ENCODE measurements around the gene VASP. TPM values are rescaled to one million over a fixed set of nuclear protein-coding genes. Genes with fewer than 3 reads are reported as not detected.

VASP gene
- polyA plus RNA-seq, 4 donors: 46.7 to 61.9 (median 48.8) TPM

DNA sequence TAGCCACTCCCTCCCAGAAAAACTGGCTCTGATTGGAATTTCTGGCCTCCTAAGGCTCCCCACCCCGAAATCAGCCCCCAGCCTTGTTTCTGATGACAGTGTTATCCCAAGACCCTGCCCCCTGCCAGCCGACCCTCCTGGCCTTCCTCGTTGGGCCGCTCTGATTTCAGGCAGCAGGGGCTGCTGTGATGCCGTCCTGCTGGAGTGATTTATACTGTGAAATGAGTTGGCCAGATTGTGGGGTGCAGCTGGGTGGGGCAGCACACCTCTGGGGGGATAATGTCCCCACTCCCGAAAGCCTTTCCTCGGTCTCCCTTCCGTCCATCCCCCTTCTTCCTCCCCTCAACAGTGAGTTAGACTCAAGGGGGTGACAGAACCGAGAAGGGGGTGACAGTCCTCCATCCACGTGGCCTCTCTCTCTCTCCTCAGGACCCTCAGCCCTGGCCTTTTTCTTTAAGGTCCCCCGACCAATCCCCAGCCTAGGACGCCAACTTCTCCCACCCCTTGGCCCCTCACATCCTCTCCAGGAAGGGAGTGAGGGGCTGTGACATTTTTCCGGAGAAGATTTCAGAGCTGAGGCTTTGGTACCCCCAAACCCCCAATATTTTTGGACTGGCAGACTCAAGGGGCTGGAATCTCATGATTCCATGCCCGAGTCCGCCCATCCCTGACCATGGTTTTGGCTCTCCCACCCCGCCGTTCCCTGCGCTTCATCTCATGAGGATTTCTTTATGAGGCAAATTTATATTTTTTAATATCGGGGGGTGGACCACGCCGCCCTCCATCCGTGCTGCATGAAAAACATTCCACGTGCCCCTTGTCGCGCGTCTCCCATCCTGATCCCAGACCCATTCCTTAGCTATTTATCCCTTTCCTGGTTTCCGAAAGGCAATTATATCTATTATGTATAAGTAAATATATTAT is 33.3 kb upstream of the VASP start:
- DNase-seq (ENCODE audit: low read depth in 4 of 4, low spot score in 2 of 4): no peak

DNA sequence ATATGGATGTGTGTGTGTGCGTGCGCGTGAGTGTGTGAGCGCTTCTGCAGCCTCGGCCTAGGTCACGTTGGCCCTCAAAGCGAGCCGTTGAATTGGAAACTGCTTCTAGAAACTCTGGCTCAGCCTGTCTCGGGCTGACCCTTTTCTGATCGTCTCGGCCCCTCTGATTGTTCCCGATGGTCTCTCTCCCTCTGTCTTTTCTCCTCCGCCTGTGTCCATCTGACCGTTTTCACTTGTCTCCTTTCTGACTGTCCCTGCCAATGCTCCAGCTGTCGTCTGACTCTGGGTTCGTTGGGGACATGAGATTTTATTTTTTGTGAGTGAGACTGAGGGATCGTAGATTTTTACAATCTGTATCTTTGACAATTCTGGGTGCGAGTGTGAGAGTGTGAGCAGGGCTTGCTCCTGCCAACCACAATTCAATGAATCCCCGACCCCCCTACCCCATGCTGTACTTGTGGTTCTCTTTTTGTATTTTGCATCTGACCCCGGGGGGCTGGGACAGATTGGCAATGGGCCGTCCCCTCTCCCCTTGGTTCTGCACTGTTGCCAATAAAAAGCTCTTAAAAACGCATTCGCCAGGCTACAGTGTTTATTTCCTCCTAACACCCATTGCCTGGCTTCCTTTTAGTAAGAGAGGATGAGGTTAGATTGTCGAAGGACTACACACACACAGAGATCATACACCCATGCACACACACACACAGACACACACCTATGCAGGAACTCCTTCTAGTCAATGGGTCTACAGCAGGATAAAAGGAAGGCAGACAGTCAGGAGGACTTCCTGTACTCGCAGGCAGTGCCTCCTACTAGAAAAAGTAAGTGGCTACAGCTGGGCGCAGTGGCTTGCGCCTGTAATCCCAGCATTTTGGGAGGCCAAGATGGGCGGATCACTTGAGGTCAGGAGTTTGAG is 32.4 kb upstream of the VASP start:
- DNase-seq (ENCODE audit: low read depth in 4 of 4, low spot score in 2 of 4): no peak

DNA sequence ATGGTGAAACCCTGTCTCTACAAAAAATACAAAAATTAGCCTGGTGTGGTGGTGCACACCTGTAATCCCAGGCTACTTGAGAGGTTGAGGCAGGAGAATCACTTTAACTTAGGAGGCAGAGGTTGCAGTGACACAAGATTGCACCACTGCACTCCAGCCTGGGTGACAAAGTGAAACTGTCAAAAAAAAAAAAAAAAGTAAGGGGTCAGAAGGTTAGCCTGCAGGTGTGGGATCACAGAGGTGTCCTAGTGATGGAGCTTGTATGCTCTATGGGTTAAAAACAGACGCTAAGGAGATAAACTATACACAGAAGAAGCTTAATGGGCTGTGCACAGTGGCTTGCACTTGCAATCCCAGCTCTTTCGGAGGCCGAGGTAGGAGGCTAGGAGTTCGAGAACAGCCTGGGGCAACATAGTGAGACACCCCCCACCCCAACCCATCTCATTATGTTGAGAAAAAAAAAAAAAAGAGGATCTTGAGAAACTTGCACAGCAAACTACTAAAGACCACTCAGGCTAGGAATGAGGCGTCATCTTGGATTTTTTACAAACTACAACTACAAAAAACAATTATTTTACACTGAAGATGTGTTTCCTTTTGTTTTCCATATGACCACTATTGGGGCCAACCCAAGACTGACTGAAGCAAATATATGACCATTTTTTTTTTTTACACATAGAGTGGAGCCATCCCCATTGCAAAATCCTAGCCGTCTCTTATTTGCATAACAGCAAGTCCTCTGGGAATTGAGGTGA is 31.6 kb upstream of the VASP start:
- no peak for DNase-seq (ENCODE audit: low read depth in 4 of 4, low spot score in 2 of 4)

DNA sequence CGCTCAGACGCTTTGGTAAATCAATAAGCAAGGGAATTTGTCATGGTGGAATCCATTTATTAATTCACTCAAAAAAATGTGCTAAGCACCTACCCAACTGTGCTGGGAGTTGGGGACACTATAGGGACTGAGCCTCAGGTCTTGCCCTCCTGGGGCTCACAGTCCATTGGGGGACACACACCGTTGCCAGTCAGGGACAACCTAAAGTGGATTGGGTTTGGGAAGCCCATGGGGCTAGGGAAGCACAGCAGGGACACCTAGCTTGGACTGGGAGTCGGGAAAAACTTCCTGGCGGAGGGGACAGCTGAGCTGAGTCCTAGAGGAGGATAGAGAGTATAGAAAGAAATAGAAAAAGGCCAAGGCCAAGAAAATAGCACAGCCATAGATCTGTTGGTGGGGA is 31.0 kb upstream of the VASP start:
- no peak for DNase-seq (ENCODE audit: low read depth in 4 of 4, low spot score in 2 of 4)

DNA sequence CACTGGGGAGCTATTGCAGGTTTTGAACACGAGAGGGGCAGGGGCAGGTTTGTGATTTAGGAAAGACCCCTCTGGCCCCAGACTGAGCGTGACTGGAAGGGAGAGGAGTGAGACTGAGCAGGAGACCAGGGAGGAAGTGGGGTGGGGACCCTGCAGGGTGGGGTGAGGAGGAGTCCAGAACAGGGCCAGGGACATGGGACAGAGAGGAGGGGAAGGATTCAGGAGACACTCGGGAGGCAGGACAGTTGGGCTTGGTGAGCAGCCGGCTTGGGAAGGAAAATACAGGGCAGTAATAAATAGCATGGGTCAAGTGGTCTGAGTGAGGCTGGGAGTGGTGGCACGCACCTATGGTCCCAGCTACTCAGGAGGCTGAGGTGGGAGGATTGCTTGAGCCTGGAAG is 30.1 kb upstream of the VASP start:
- no peak for DNase-seq (ENCODE audit: low read depth in 4 of 4, low spot score in 2 of 4)

DNA sequence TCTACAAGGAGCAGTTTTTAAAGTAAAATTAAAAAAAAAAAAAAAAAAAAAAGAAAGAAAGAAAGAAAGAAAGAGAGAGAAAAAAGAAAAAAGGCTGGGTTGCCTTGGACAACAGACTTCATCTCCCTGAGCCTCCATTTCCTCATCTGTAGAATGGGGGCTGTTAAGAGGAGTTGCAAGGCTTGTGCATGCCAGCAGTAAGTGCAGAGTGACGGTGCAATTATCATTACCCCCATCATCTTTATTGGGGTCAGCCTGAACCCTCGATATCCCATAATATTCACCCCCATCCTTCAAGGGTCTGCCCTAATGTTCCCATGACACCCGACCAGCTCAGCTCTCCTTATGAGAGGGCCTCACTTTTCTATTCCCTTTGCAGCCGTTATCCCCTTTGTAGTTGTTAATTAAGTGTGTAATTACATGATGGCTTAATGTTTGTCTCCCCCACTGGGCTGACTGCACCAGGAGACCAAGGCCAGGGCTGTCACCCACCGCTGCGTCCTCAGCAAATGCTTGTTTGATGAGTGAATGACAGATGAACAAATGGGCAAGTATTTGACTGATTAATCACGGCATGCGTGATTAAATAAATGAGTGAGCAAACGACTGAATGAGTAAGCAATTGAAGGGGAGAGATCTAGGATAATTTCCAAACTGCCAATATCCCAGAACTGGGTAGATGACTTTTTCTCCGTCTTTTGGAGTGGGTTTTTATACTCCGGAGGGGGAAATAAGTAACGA is 29.4 kb upstream of the VASP start:
- no peak for DNase-seq (ENCODE audit: low read depth in 4 of 4, low spot score in 2 of 4)

DNA sequence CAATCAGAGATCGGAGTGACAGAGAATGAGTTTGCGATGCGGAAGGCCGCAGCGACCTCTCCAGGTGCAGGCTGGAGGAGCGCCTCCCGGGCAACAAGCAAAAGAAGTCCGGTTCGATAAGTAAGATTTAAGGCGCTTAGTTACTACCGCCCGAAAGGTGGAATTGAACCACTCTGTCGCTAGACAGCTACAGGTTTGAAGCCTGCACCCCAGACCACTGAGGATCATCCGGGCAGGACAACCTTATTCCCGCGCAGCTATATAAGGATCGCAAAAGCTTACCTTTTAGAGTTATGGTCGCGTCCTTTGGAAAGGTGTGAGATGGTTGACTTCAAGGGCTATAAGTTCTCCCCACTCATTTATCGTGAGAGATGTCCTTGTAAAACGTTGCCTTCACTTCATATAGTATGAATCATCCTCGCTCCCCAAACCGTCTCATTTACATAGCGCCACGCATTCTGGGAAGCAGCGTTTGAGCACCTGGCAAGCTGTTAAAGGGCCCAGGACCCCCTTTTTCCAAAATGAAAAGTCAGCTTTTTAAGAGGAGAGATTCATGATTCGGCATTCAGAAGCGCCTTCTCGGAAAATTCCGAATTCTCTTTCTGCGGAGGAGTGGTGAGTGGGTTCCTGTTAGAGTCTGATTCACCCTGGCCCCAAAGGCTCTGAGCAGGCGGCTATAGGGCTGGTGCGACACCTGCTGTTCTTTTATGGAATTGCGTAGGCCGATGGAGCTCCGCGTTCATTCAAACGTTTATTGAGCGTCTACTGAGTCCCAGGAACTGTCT is 28.6 kb upstream of the VASP start:
- DNase-seq (ENCODE audit: low read depth in 4 of 4, low spot score in 2 of 4): peak in 3 of 4 donors; percentile 85 to 100 (median 88)

DNA sequence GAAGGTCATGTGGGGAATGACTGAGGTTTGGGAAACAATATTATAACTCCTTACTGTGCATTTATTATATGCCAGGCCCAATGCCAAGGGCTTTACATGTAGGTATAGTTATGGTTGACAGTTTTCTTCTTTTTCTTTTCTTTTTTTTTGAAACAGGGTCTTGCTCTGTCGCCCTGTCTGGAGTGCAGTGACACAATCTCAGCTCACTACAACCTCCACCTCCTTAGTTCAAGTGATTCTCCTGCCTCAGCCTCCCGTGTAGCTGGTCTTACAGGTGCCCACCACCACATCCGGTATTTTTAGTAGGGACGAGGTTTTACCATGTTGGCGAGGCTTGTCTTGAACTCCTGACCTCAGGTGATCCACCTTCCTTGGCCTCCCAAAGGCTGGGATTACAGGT is 24.2 kb upstream of the VASP start:
- no peak for DNase-seq (ENCODE audit: low read depth in 4 of 4, low spot score in 2 of 4)

DNA sequence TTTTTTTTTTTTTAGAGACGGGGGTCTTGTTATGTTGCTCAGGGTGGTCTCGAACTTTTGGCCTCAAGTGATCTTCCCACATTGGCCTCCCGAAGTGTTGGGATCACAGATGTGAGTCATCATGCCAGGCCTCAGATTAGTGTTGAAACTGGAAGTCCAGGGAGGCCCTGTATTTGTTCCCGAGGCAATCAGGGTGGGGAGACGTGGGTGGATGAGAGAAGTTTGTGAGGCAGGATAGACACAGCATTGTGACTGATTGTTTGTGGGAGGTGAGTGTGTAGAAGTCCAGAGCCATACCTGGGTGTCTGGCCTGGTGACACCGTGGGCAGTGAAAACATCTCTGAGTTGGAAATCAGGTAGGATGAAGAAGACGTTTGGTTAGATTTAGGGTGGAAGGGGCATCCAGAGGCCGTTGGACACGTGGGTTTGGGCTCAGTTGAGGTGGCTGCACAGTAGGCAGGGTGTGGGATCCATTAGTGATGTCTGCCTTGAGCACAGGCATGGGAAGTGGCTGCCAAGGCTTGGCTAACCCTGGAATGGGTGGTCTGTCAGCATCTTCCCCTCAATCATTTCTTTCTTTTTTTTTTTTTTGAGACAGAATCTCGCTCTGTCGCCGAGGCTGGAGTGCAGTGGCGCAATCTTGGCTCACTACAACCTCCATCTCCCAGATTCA is 22.9 kb upstream of the VASP start:
- no peak for DNase-seq (ENCODE audit: low read depth in 4 of 4, low spot score in 2 of 4)

DNA sequence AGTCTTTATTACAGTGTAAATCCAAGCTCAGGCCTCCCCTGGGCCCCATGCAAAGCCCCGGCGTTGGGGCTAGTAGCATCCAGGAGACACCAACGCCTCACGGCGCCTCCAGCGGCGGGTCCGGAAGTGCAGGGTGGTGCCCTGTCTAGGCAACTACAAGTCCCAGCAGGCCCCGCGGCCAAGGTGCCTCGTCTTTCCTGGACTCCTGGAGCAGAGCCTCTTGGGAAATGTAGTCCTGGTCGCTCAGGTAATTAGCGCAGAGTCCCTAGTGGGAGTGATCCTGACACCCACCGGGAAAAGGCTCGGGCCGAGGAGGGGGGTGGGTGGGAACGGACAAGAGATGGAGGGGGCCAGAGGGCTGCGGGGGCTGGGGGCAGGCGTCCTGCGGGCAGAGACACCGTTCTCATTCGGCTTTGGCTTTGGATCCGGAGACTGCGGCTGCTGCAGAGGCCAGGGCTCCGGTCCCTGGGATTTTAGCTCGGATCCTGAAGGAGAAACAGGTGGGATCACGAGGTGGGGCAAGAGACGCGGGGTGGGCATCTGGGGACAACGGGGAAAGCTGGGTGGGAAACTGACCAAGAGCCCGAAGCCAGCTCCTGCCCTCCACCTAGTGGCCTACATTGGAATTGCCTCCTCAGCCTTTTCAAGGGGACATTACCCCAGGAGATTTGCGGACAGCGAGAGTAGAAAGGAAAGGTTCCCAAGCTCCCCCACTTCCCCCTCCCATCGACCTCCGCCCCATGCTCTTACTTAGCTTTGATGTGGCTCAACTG is 21.8 kb upstream of the VASP start:
- peak in 1 of 4 donors; percentile 86 for DNase-seq (ENCODE audit: low read depth in 4 of 4, low spot score in 2 of 4)

DNA sequence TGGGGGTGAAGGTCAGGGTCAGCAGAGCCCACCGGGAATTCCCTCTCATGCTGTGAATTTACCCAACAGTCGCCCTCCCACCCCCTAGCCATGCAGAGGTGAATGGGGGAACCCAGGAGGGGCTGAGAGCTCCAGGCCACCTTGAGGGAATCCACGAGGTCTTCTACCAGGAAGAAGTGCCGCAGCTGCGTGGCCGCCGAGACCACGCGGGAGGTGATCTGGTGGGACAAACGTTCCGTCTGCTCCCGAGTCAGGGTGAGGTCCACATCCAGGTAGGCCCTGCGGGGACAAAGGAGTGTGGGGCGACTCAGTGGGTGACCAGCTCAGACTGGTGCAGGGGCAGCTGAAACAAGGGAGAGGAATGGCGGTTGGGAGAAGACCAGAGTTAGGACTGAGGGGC is 18.6 kb upstream of the VASP start:
- DNase-seq (ENCODE audit: low read depth in 4 of 4, low spot score in 2 of 4): no peak

DNA sequence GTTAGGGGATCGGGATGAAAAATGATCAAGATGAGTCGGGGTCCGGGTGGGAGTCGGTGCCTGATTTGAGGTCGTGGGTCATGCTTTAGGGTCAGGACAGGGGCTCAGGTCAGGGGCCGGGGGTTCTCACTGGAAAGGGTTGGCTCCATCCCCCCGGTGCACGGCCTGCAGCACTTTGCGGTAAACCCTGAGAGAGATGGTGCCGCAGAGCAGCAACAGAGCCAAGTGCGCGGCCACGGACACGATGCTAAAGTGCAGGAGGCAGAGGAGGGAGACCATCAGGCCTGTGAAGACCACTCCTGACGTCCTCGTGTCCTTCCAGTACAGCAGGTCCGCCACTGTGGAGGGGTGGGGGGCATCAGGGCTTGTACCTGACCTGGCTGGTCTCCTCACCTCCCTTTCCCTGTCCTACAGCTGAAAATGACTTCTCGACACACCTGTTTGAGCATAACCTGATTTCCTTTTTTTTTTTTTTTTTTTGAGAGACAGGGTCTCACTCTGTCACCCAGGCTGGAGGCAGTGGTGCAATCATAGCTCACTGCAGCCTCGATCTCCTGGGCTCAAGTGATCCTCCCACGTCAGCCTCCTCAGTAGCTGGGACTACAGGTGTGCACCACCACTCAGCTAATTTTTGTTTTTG is 17.9 kb upstream of the VASP start:
- DNase-seq (ENCODE audit: low read depth in 4 of 4, low spot score in 2 of 4): no peak

DNA sequence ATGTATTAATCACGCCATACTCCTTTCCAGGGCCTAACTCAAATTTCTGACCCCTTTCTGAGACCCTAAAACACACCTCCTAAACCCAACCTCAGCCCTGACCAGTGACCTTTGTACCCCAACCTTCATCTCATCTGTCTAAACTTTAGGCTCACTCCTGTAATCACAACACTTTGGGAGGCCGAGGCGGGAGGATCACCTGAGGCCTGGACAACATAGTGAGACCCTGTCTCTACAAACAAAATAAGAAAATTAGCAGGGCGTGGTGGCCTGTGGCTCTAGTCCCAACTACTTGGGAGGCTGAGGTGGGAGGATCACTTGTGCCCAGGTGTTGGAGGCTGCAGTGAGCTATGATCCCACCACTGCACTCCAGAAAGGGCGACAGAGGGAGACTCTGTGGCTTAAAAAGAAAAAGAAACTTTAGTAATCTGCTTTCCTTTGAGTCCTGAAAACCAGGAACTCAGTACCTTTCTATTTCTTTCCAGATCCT is 15.1 kb upstream of the VASP start:
- no peak for DNase-seq (ENCODE audit: low read depth in 4 of 4, low spot score in 2 of 4)

DNA sequence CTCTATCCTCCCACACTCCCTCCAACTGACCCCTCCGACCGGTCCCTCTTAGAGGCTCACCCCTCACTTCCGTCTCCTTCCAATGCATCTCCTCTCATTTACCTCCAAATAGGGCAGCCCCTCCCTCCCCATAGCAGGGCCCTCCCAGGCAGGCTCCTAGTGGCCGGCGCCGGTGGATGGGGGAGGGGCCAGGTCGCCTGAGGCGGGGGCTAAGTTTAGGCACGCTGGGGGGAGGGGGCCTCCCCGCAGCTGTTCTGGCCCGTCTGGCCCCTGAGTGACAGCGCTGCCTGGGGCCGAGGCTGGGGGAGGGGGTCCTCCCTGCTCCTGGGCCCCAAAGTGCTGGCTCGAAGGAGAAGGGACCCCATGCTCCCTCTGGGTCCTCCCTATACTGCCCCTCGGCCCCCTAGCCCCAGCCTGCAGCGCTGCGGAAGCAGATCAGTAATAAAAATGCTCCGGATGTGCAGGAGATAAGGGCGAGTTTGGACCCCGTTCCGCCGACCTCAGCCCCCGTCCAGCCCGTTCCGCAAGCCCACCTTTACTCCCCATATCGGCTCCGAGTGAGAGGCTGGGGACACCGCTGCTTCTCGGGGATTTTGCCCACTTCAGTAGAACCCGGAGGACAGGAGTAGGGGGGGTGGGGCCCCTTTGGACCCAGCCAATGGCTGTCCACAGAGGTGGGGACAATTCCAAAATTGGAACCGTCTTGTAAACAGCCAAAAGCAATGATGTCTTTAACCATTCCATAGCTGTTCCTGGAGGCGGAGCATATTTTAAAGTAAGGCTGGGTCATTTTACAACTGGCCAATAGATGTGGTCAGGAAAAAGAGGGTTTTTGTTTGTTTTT is 14.4 kb upstream of the VASP start:
- DNase-seq (ENCODE audit: low read depth in 4 of 4, low spot score in 2 of 4): no peak

DNA sequence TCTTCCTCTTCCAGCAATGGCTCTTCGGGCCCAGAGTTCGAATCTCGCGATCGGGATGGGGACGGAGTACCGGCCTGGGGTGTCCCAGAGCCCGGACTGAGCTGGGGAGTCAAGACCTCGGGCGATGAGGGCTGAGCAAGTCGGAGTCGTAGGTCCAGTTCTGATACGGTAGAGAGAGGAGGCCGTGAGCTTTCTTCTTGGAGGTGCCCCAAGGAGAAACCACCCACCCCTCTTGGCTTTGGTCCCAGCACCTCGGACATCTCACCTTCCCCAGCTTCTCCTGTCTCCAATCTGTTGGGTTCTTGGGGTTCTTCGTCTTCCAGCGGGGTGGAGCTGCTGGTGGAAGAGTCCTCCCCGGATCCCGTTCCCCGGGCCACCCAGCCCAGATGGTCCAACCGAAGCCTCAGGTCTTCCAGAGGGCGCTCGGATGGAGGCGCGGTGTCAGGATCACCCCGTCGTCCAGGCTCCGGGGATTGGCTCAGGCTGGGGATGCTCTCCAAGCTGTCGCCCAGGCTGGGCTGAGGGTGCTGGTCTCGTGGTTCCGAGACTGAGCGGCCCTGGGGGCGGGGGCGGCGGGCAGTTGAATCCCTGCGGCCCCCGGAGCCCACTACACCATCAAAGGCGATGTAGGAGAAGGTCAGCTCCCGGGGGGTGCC is 12.9 kb upstream of the VASP start:
- no peak for DNase-seq (ENCODE audit: low read depth in 4 of 4, low spot score in 2 of 4)

DNA sequence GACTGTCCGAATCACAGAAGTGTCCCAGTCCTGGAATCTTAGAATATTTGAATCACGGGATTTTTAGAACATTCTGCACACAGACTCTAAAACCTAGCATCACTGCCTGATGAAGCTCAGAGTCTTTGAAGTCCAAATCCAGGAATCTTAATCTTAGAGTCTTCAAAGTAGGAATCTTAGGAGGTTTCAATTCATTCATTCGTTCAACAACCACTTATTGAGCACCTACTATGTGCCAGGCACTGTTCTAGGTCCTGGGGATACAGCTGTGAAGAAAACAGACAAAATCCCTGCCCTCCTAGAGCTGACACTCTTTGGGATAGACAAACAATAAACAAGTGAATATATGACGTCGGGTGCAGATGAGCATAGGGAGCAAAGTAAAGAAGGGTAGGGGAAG is 12.1 kb upstream of the VASP start:
- DNase-seq (ENCODE audit: low read depth in 4 of 4, low spot score in 2 of 4): no peak

All from left renal cortex interstitium (tissue), 4 donors.